Measurements from ENCODE around the gene RNF157. TPM values are rescaled to one million over a fixed set of nuclear protein-coding genes. Genes with fewer than 3 reads are reported as not detected.
"Not testable (repeated sequence)": the region's sequence is repeated elsewhere in the genome, so short reads cannot be mapped to it uniquely, and the experiment has no call there.

The RNF157 gene
- total RNA-seq, 1 donor from 2014 or later = 18.7 TPM

- peaks cover 33% of the 10 kb centered on the region for H3K4me1 Mint-ChIP-seq (ENCODE audit: unreplicated experiment)
These were observed 15.6 kb upstream of the RNF157 start for GRCh38 chr17:76255801-76256429.

GRCh38 chr17:76254275-76254674, 14.0 kb upstream of the RNF157 start:
- peaks cover 25% of the 10 kb centered on the region for H3K4me1 Mint-ChIP-seq (ENCODE audit: unreplicated experiment)
- no peak for DNase-seq (ENCODE audit: low spot score)

More at GRCh38 chr17:76255801-76256429, 15.6 kb upstream of the RNF157 start:
- TF ChIP-seq CTCF (IDR thresholded peaks at IDR 0.05; ENCODE audit: unreplicated experiment) = no peak
- Mint-ChIP-seq H3K36me3 (ENCODE audit: low read depth, unreplicated experiment) (no peaks in the 10 kb centered on the region), H3K27me3 (ENCODE audit: unreplicated experiment) (peaks cover 4% of the 10 kb centered on the region), H3K27ac (ENCODE audit: unreplicated experiment) (no peak overlapping the region), H3K9me3 (ENCODE audit: unreplicated experiment) (no peaks in the 10 kb centered on the region), H3K4me3 (ENCODE audit: unreplicated experiment) (no peak overlapping the region)
- no peak for DNase-seq (ENCODE audit: low spot score)

GRCh38 chr17:76253841-76254240, 13.5 kb upstream of the RNF157 start:
- Mint-ChIP-seq H3K4me1 (ENCODE audit: unreplicated experiment) (peaks cover 24% of the 10 kb centered on the region), H3K4me3 (ENCODE audit: unreplicated experiment) (no peak overlapping the region), H3K9me3 (ENCODE audit: unreplicated experiment) (no peaks in the 10 kb centered on the region), H3K36me3 (ENCODE audit: low read depth, unreplicated experiment) (no peaks in the 10 kb centered on the region), H3K27ac (ENCODE audit: unreplicated experiment) (no peak overlapping the region), H3K27me3 (ENCODE audit: unreplicated experiment) (peaks cover 4% of the 10 kb centered on the region)
- TF ChIP-seq CTCF (IDR thresholded peaks at IDR 0.05; ENCODE audit: unreplicated experiment) = no peak
- no peak for DNase-seq (ENCODE audit: low spot score)

More at GRCh38 chr17:76254275-76254674, 14.0 kb upstream of the RNF157 start:
- H3K27me3 Mint-ChIP-seq (ENCODE audit: unreplicated experiment) = peaks cover 4% of the 10 kb centered on the region
- H3K9me3 Mint-ChIP-seq (ENCODE audit: unreplicated experiment) = no peaks in the 10 kb centered on the region
- H3K27ac Mint-ChIP-seq (ENCODE audit: unreplicated experiment) = no peak overlapping the region
- no peak overlapping the region for H3K4me3 Mint-ChIP-seq (ENCODE audit: unreplicated experiment)
- H3K36me3 Mint-ChIP-seq (ENCODE audit: low read depth, unreplicated experiment) = no peaks in the 10 kb centered on the region
- TF ChIP-seq CTCF (IDR thresholded peaks at IDR 0.05; ENCODE audit: unreplicated experiment) = no peak

- H3K27me3 Mint-ChIP-seq (ENCODE audit: unreplicated experiment); DNase-seq (ENCODE audit: low spot score); H3K4me3 Mint-ChIP-seq (ENCODE audit: unreplicated experiment); H3K9me3 Mint-ChIP-seq (ENCODE audit: unreplicated experiment); H3K36me3 Mint-ChIP-seq (ENCODE audit: low read depth, unreplicated experiment): not testable (repeated sequence)
- H3K4me1 Mint-ChIP-seq (ENCODE audit: unreplicated experiment) = peaks cover 24% of the 10 kb centered on the region
- H3K27ac Mint-ChIP-seq (ENCODE audit: unreplicated experiment) = peak overlapping the region; percentile 31
These were observed 12.9 kb upstream of the RNF157 start for GRCh38 chr17:76252967-76253766.

GRCh38 chr17:76252040-76252954, 12.0 kb upstream of the RNF157 start:
- Mint-ChIP-seq H3K27me3 (ENCODE audit: unreplicated experiment) (peaks cover 4% of the 10 kb centered on the region), H3K27ac (ENCODE audit: unreplicated experiment) (peak overlapping the region; percentile 75), H3K4me3 (ENCODE audit: unreplicated experiment) (peak overlapping the region; percentile 26), H3K4me1 (ENCODE audit: unreplicated experiment) (peaks cover 24% of the 10 kb centered on the region), H3K9me3 (ENCODE audit: unreplicated experiment) (no peaks in the 10 kb centered on the region), H3K36me3 (ENCODE audit: low read depth, unreplicated experiment) (no peaks in the 10 kb centered on the region)
- no peak for TF ChIP-seq CTCF (IDR thresholded peaks at IDR 0.05; ENCODE audit: unreplicated experiment)
- DNase-seq (ENCODE audit: low spot score) = no peak

Measured in endothelial cell (in vitro differentiated cells).